ENCODE results near the gene NEUROD2. TPM values are rescaled to one million over a fixed set of nuclear protein-coding genes. Genes with fewer than 3 reads are reported as not detected.

The NEUROD2 gene
- total and polyA plus RNA-seq, 2 of the 8 experiments (the other 6 are each of a cell fraction or from before 2014, with no cell fraction given): not detected

DNA sequence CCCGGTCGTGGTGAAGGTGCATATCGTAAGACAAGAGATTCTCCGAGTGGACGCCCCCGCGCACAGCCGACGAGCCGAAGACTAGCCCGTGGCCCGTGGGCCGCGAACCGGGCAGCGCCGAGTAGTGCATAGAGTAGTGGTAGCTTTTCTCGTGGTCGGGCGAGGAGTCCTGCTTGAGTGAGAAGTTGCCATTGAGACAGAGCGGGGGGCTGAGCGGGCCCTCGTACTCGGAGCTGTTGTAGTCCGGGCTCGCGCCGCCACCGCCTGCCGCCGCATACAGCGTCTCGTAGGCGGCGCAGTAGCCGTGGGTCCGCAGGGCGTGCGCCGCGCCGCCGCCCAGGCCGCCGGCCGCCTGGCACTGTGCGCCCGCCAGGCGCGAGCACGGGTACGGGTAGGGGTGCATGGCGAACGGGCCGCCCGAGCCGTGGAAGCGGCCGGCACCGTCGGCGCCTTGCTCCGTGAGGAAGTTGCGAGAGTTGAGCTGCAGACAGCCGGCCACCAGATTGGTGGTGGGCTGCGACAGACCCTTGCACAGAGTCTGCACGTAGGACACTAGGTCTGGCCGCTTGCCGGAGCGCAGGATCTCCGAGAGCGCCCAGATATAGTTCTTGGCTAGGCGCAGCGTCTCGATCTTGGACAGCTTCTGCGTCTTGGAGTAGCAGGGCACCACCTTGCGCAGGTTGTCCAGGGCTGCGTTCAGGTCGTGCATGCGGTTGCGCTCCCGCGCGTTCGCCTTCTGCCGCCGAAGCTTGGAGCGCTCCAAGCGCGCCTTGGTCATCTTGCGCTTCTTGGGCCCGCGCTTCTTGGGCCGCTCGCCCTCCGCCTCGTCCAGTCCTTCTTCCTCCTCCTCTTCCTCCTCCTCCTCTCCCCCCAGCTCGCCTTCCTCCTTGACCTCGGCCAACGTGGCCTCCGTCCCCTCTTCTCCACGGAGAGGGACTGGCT is 2.0 kb downstream of the NEUROD2 start (continued):
- TF ChIP-seq, protein P1, sequence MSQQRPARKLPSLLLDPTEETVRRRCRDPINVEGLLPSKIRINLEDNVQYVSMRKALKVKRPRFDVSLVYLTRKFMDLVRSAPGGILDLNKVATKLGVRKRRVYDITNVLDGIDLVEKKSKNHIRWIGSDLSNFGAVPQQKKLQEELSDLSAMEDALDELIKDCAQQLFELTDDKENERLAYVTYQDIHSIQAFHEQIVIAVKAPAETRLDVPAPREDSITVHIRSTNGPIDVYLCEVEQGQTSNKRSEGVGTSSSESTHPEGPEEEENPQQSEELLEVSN (IDR thresholded peaks at IDR 0.05): peak; percentile 90
- TF ChIP-seq PHF8 (conservative IDR thresholded peaks at IDR 0.05; ENCODE audit: low read depth, low read length) (no peak), SUZ12 (IDR thresholded peaks at IDR 0.05; ENCODE audit: low read length) (peak; percentile 100), SAP30 (IDR thresholded peaks at IDR 0.05; ENCODE audit: insufficient read depth, insufficient replicate concordance, low read length) (no peak), CHD2 (IDR thresholded peaks at IDR 0.05; ENCODE audit: low read length) (no peak), EP300 (IDR thresholded peaks at IDR 0.05; ENCODE audit: borderline replicate concordance in 1 of 2, low read depth in 2 of 2, low read length in 2 of 2) (no peak), TEAD4 (IDR thresholded peaks at IDR 0.05; ENCODE audit: low read depth, low read length) (no peak), TBP (IDR thresholded peaks at IDR 0.05; ENCODE audit: low read depth, low read length) (no peak), RXRA (IDR thresholded peaks at IDR 0.05; ENCODE audit: insufficient read depth, low read depth, low read length) (no peak), NANOG (IDR thresholded peaks at IDR 0.05; ENCODE audit: insufficient read depth, low read depth, low read length, poor library complexity, severe bottlenecking) (no peak), GABPA (IDR thresholded peaks at IDR 0.05; ENCODE audit: borderline replicate concordance, insufficient read depth, low read length) (peak; percentile 14; the same call in 1 of the 2 replicates), EZH2 (IDR thresholded peaks at IDR 0.05; ENCODE audit: low read depth, low read length, severe bottlenecking) (peak; percentile 100), HDAC2 (IDR thresholded peaks at IDR 0.05; ENCODE audit: borderline replicate concordance in 1 of 2, low read depth in 2 of 2, low read length in 2 of 2) (no peak), RAD21 (IDR thresholded peaks at IDR 0.05 in 1 of 2, conservative IDR thresholded peaks at IDR 0.05 in 1 of 2; ENCODE audit: low read depth in 2 of 2, low read length in 2 of 2) (no peak), BCL11A (IDR thresholded peaks at IDR 0.05; ENCODE audit: low read depth in 2 of 2, low read length in 2 of 2) (no peak)
- TF ChIP-seq, protein P2, sequence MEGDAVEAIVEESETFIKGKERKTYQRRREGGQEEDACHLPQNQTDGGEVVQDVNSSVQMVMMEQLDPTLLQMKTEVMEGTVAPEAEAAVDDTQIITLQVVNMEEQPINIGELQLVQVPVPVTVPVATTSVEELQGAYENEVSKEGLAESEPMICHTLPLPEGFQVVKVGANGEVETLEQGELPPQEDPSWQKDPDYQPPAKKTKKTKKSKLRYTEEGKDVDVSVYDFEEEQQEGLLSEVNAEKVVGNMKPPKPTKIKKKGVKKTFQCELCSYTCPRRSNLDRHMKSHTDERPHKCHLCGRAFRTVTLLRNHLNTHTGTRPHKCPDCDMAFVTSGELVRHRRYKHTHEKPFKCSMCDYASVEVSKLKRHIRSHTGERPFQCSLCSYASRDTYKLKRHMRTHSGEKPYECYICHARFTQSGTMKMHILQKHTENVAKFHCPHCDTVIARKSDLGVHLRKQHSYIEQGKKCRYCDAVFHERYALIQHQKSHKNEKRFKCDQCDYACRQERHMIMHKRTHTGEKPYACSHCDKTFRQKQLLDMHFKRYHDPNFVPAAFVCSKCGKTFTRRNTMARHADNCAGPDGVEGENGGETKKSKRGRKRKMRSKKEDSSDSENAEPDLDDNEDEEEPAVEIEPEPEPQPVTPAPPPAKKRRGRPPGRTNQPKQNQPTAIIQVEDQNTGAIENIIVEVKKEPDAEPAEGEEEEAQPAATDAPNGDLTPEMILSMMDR (IDR thresholded peaks at IDR 0.05; ENCODE audit: control extremely low read depth in 1 of 3, insufficient read depth in 1 of 3, low read depth in 1 of 3, low read length in 3 of 3): no peak
- TF ChIP-seq, protein P3, sequence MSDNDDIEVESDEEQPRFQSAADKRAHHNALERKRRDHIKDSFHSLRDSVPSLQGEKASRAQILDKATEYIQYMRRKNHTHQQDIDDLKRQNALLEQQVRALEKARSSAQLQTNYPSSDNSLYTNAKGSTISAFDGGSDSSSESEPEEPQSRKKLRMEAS (IDR thresholded peaks at IDR 0.05): peak; percentile 49; the same call in 1 of the 2 replicates
